CD14-positive monocyte (primary cell): Measurements from ENCODE around the gene MRPS21. TPM values are rescaled to one million over a fixed set of nuclear protein-coding genes. Genes with fewer than 3 reads are reported as not detected.
A peak's percentile ranks its signal among the peaks of the same experiment; 100 is the strongest.

Source experiments
- DNase-seq, 3 donors: peaks; one replicate each; pipeline ENCODE4 v3.0.0-alpha.2; 2011 to 2022
- H2AFZ ChIP-seq: 2 replicates; pipeline ENCODE4 v1.6.0; 2012; ENCODE audit warnings: mild to moderate bottlenecking, low read depth, low read length, inconsistent platforms; ENCODE audit not compliant: insufficient read depth, poor library complexity, severe bottlenecking
- H3K27ac ChIP-seq, 2 donors: 1 replicate in 1 of 2; 2 replicates in 1 of 2; pipeline ENCODE4 v1.5.1; 2012 to 2013; ENCODE audit warnings: low read length in 2 of 2, control low read depth in 1 of 2, inconsistent platforms in 1 of 2, low read depth in 1 of 2, mild to moderate bottlenecking in 1 of 2
- H3K27me3 ChIP-seq, 2 donors: one replicate each; pipeline versions ENCODE4 v1.6.0 to v1.6.1; 2011 to 2013; ENCODE audit warnings: low read length in 2 of 2; ENCODE audit not compliant: control insufficient read depth in 2 of 2, insufficient read depth in 2 of 2
- H3K36me3 ChIP-seq, 2 donors: replicated peaks in 1 of 2; 1 replicate in 1 of 2; 2 replicates in 1 of 2; pipeline versions ENCODE4 v1.5.1 to v1.6.1; 2012 to 2013; ENCODE audit warnings: low read length in 2 of 2, control low read depth in 1 of 2, inconsistent platforms in 1 of 2, mild to moderate bottlenecking in 1 of 2; ENCODE audit not compliant: insufficient read depth in 2 of 2, control insufficient read depth in 1 of 2
- H3K4me1 ChIP-seq, 2 donors: 1 replicate in 1 of 2; 2 replicates in 1 of 2; pipeline versions ENCODE4 v1.5.1 to v1.6.1; 2012 to 2013; ENCODE audit warnings: low read length in 2 of 2, control low read depth in 1 of 2, inconsistent platforms in 1 of 2, mild to moderate bottlenecking in 1 of 2, moderate library complexity in 1 of 2; ENCODE audit not compliant: insufficient read depth in 2 of 2, control insufficient read depth in 1 of 2
- H3K4me2 ChIP-seq: replicated peaks from 2 replicates; pipeline ENCODE3; 2012; ENCODE audit warnings: low read length, moderate library complexity, mild to moderate bottlenecking; ENCODE audit not compliant: poor library complexity, severe bottlenecking; ENCODE audit errors: extremely low read depth
- H3K4me3 ChIP-seq, 3 experiments: fragments of 200-600 bp in 1 of 3; sonication (generic) in 1 of 3; replicated peaks in 1 of 3; 1 replicate in 2 of 3; 2 replicates in 1 of 3; pipeline ENCODE4 v1.5.1; 2011 to 2013; ENCODE audit warnings: low read length in 3 of 3, mild to moderate bottlenecking in 3 of 3, control low read depth in 2 of 3, low read depth in 2 of 3, inconsistent platforms in 1 of 3, moderate library complexity in 1 of 3
- H3K79me2 ChIP-seq: 2 replicates; pipeline ENCODE4 v1.6.0; 2012; ENCODE audit warnings: mild to moderate bottlenecking, control low read depth, inconsistent platforms, low read length, moderate library complexity; ENCODE audit not compliant: insufficient read depth
- H3K9ac ChIP-seq: 2 replicates; pipeline ENCODE4 v1.6.0; 2017; ENCODE audit warnings: low read length, mild to moderate bottlenecking; ENCODE audit not compliant: insufficient read depth, poor library complexity, severe bottlenecking
- H3K9me3 ChIP-seq, 2 donors: replicated peaks in 1 of 2; 1 replicate in 1 of 2; 2 replicates in 1 of 2; pipeline versions ENCODE4 v1.5.1 to v1.6.1; 2012 to 2013; ENCODE audit warnings: low read length in 2 of 2, control low read depth in 1 of 2; ENCODE audit not compliant: control insufficient read depth in 1 of 2, insufficient read depth in 1 of 2
- H4K20me1 ChIP-seq: 2 replicates; pipeline ENCODE4 v1.6.0; 2012; ENCODE audit warnings: mild to moderate bottlenecking, low read length, control low read depth, moderate library complexity; ENCODE audit not compliant: insufficient read depth
- H3K27ac Mint-ChIP-seq, 7 donors: one replicate each; pipeline ENCODE4 v1.8.0; 2020; ENCODE audit warnings: mild to moderate bottlenecking in 7 of 7, mixed read lengths in 7 of 7, moderate library complexity in 6 of 7, inconsistent platforms in 2 of 7
- H3K27me3 Mint-ChIP-seq, 3 donors: one replicate each; pipeline ENCODE4 v1.8.0; 2021 to 2022; ENCODE audit warnings: low read depth in 3 of 3, mild to moderate bottlenecking in 3 of 3, mixed read lengths in 3 of 3, moderate library complexity in 3 of 3, inconsistent platforms in 1 of 3
- H3K36me3 Mint-ChIP-seq, 2 donors: one replicate each; pipeline ENCODE4 v1.8.0; 2020; ENCODE audit warnings: mixed read lengths in 2 of 2, inconsistent platforms in 1 of 2, mild to moderate bottlenecking in 1 of 2
- H3K4me1 Mint-ChIP-seq: one replicate; pipeline ENCODE4 v1.8.0; 2020; ENCODE audit warnings: mild to moderate bottlenecking, mixed read lengths
- H3K4me3 Mint-ChIP-seq, 2 donors: one replicate each; pipeline ENCODE4 v1.8.0; 2020; ENCODE audit warnings: mild to moderate bottlenecking in 2 of 2, mixed read lengths in 2 of 2, moderate library complexity in 1 of 2
- H3K9me3 Mint-ChIP-seq, 7 donors: one replicate each; pipeline ENCODE4 v1.8.0; 2020 to 2022; ENCODE audit warnings: mixed read lengths in 7 of 7, mild to moderate bottlenecking in 6 of 7, moderate library complexity in 6 of 7, inconsistent platforms in 2 of 7
- WGBS: methylation state at CpG from one replicate; pipeline ENCODE4 v1.1.5; 2013; ENCODE audit warnings: missing lambda C conversion rate; ENCODE audit not compliant: insufficient coverage; 5-methylcytosine and 5-hydroxymethylcytosine counted together
- intact Hi-C, 2 donors: fragments of 100-400 bp; cut with micrococcal nuclease; formaldehyde crosslinking; loops; one replicate each; pipeline versions ENCODE4 v1.15.0 to v1.15.1; 2023
- polyA plus RNA-seq, 3 donors: library from polyadenylated mRNA; depleted of rRNA in 1 of 3; unstranded in 2 of 3; stranded (reverse) in 1 of 3; fragments of 300-500 nt in 2 of 3; fragments of >200 nt in 1 of 3; fragmentation: Illumina TruSeq in 2 of 3; gene quantifications; 1 replicate in 2 of 3; 2 replicates in 1 of 3; pipeline ENCODE4 v1.2.3, GENCODE V29; 2012 to 2021
- TF ChIP-seq, protein P1 (sequence below): fragments of 200-600 bp; IDR thresholded peaks from one replicate; pipeline ENCODE4 v1.8.0; 2022; ENCODE audit warnings: antibody characterized with exemption, mild to moderate bottlenecking

The MRPS21 gene
- polyA plus RNA-seq, 3 donors, result 42.3 to 53.0 (median 49.6) TPM

DNA sequence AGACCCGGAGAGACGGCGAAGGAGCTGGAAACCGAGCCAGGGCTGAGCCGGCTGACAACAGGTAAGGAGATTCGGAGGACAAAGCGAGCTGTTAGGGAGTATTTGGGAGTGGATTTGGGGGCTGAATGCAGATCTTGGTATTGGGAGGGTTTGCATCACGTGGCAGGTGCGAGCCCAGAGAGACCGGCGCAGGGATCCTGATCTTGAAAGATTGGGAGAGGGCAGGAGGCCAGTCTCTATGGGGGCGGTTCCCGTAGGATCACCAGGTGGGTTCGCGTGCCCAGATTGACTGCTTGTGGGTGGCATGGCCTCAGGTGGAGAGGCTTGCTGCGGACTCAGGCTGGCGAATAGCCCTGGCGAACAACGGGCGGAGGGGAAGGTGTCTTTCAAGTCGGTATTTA, 11.1 kb upstream of the MRPS21 start:
- Mint-ChIP-seq H3K36me3 (peaks cover 8 to 14% of the 10 kb centered on the region in 2 donors), H3K27me3 (peaks cover 39 to 48% (median 47%) of the 10 kb centered on the region in 3 donors), H3K4me1 (peaks cover 17% of the 10 kb centered on the region), H3K4me3 (peak overlapping the region; percentile 49 to 97), H3K9me3 (peaks cover 5 to 13% (median 8%) of the 10 kb centered on the region in 7 donors), H3K27ac (peak overlapping the region in 4 of 7 donors; percentile 14 to 57 (median 34))
- peaks cover 18 to 42% of the 10 kb centered on the region in 2 donors for H3K27me3 ChIP-seq
- peak overlapping the region; percentile 81 for H3K4me2 ChIP-seq
- H3K4me3 ChIP-seq, result peak overlapping the region in 1 of 3 experiments; percentile 78
- 9% methylated on average over 20 of the region's 21 CpGs for WGBS
- H2AFZ ChIP-seq, result peak overlapping the region; percentile 87
- peaks cover 8 to 9% of the 10 kb centered on the region in 2 donors for H3K9me3 ChIP-seq
- H3K79me2 ChIP-seq, result no peaks in the 10 kb centered on the region
- intact Hi-C loops, result no loop called here
- H3K27ac ChIP-seq, result no peak overlapping the region
- no peaks in the 10 kb centered on the region for H4K20me1 ChIP-seq
- DNase-seq, result no peak
- H3K9ac ChIP-seq, result no peak overlapping the region
- TF ChIP-seq, protein P1, sequence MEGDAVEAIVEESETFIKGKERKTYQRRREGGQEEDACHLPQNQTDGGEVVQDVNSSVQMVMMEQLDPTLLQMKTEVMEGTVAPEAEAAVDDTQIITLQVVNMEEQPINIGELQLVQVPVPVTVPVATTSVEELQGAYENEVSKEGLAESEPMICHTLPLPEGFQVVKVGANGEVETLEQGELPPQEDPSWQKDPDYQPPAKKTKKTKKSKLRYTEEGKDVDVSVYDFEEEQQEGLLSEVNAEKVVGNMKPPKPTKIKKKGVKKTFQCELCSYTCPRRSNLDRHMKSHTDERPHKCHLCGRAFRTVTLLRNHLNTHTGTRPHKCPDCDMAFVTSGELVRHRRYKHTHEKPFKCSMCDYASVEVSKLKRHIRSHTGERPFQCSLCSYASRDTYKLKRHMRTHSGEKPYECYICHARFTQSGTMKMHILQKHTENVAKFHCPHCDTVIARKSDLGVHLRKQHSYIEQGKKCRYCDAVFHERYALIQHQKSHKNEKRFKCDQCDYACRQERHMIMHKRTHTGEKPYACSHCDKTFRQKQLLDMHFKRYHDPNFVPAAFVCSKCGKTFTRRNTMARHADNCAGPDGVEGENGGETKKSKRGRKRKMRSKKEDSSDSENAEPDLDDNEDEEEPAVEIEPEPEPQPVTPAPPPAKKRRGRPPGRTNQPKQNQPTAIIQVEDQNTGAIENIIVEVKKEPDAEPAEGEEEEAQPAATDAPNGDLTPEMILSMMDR, result no peak
- H3K36me3 ChIP-seq, result no peaks in the 10 kb centered on the region
- H3K4me1 ChIP-seq, result peaks cover 19% of the 10 kb centered on the region in 2 donors

DNA sequence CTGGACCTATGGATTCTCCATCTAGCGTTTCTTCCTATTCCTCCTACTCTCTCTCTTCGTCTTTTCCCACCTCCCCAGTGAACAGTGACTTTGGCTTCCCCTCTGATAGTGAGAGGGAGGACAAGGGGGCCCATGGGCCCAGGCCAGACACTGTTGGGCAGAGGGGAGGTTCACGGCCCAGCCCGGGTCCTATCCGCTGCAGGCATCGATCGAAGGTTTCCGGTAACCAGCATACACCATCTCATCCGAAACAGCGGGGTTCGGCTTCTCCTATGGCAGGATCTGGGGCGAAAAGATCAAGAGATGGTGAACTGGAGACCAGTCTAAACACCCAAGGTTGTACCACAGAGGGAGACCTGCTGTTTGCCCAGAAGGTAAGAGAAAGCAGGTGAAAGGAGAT, 10.4 kb upstream of the MRPS21 start:
- Mint-ChIP-seq H3K27ac (no peak overlapping the region), H3K9me3 (peaks cover 5 to 13% (median 11%) of the 10 kb centered on the region in 7 donors)
- no peaks in the 10 kb centered on the region for H3K79me2 ChIP-seq

More for the DNA sequence above, 10.4 kb upstream of the MRPS21 start:
- peaks cover 18 to 42% of the 10 kb centered on the region in 2 donors for H3K27me3 ChIP-seq
- H3K4me2 ChIP-seq, result no peak overlapping the region
- no peak overlapping the region for H3K27ac ChIP-seq
- H3K36me3 ChIP-seq, result no peaks in the 10 kb centered on the region
- peaks cover 8 to 9% of the 10 kb centered on the region in 2 donors for H3K9me3 ChIP-seq
- WGBS, result 96% methylated on average over 9 of the region's 12 CpGs
- no peak overlapping the region for H3K4me3 ChIP-seq
- peaks cover 19% of the 10 kb centered on the region in 2 donors for H3K4me1 ChIP-seq
- H3K36me3 Mint-ChIP-seq, result peaks cover 8 to 14% of the 10 kb centered on the region in 2 donors
- peaks cover 17% of the 10 kb centered on the region for H3K4me1 Mint-ChIP-seq
- TF ChIP-seq, protein P1, result no peak
- intact Hi-C loops, result no loop called here
- no peak overlapping the region for H2AFZ ChIP-seq
- peaks cover 46 to 50% (median 47%) of the 10 kb centered on the region in 3 donors for H3K27me3 Mint-ChIP-seq
- H4K20me1 ChIP-seq, result no peaks in the 10 kb centered on the region
- no peak overlapping the region for H3K9ac ChIP-seq
- peak overlapping the region in 1 of 2 donors; percentile 97 for H3K4me3 Mint-ChIP-seq
- no peak for DNase-seq
